Measurements from ENCODE around the gene RELL2. TPM values are rescaled to one million over a fixed set of nuclear protein-coding genes. Genes with fewer than 3 reads are reported as not detected.

Gene RELL2
- total RNA-seq, 1 donor from 2014 or later: 12.6 TPM

- H3K9me3 Mint-ChIP-seq (ENCODE audit: unreplicated experiment): no peaks in the 10 kb centered on the region
- peaks cover 11% of the 10 kb centered on the region for H3K4me1 Mint-ChIP-seq (ENCODE audit: low read depth, unreplicated experiment)
- DNase-seq: no peak
- peak overlapping the region; percentile 93 for H3K4me3 Mint-ChIP-seq (ENCODE audit: unreplicated experiment)
- no peak for TF ChIP-seq CTCF (IDR thresholded peaks at IDR 0.05; ENCODE audit: partially characterized antibody, unreplicated experiment)
- peaks cover 5% of the 10 kb centered on the region for H3K27me3 Mint-ChIP-seq (ENCODE audit: unreplicated experiment)
- no peaks in the 10 kb centered on the region for H3K36me3 Mint-ChIP-seq (ENCODE audit: unreplicated experiment)
- peak overlapping the region; percentile 17 for H3K27ac Mint-ChIP-seq (ENCODE audit: unreplicated experiment)
These were observed 1.2 kb upstream of the RELL2 start for GRCh38 chr5:141635646-141636045.

GRCh38 chr5:141636106-141636412, 738 bp upstream of the RELL2 start:
- Mint-ChIP-seq H3K36me3 (ENCODE audit: unreplicated experiment) (no peaks in the 10 kb centered on the region), H3K27me3 (ENCODE audit: unreplicated experiment) (peaks cover 5% of the 10 kb centered on the region)

GRCh38 chr5:141637123-141637766, 448 bp downstream of the RELL2 start:
- H3K4me3 Mint-ChIP-seq (ENCODE audit: unreplicated experiment): peak overlapping the region; percentile 79
- H3K27me3 Mint-ChIP-seq (ENCODE audit: unreplicated experiment): peaks cover 5% of the 10 kb centered on the region
- H3K27ac Mint-ChIP-seq (ENCODE audit: unreplicated experiment): no peak overlapping the region
- H3K36me3 Mint-ChIP-seq (ENCODE audit: unreplicated experiment): no peaks in the 10 kb centered on the region
- peak; percentile 70 for DNase-seq
- no peak for TF ChIP-seq CTCF (IDR thresholded peaks at IDR 0.05; ENCODE audit: partially characterized antibody, unreplicated experiment)
- H3K4me1 Mint-ChIP-seq (ENCODE audit: low read depth, unreplicated experiment): peaks cover 11% of the 10 kb centered on the region
- H3K9me3 Mint-ChIP-seq (ENCODE audit: unreplicated experiment): no peaks in the 10 kb centered on the region

More at GRCh38 chr5:141636106-141636412, 738 bp upstream of the RELL2 start:
- TF ChIP-seq CTCF (IDR thresholded peaks at IDR 0.05; ENCODE audit: partially characterized antibody, unreplicated experiment): no peak
- Mint-ChIP-seq H3K4me1 (ENCODE audit: low read depth, unreplicated experiment) (peaks cover 11% of the 10 kb centered on the region), H3K4me3 (ENCODE audit: unreplicated experiment) (peak overlapping the region; percentile 93), H3K9me3 (ENCODE audit: unreplicated experiment) (no peaks in the 10 kb centered on the region), H3K27ac (ENCODE audit: unreplicated experiment) (peak overlapping the region; percentile 17)
- no peak for DNase-seq

- H3K36me3 Mint-ChIP-seq (ENCODE audit: unreplicated experiment): no peaks in the 10 kb centered on the region
- H3K27ac Mint-ChIP-seq (ENCODE audit: unreplicated experiment): no peak overlapping the region
- peaks cover 5% of the 10 kb centered on the region for H3K27me3 Mint-ChIP-seq (ENCODE audit: unreplicated experiment)
- H3K4me1 Mint-ChIP-seq (ENCODE audit: low read depth, unreplicated experiment): peaks cover 11% of the 10 kb centered on the region
- peak overlapping the region; percentile 79 for H3K4me3 Mint-ChIP-seq (ENCODE audit: unreplicated experiment)
- DNase-seq: peak; percentile 69
- no peaks in the 10 kb centered on the region for H3K9me3 Mint-ChIP-seq (ENCODE audit: unreplicated experiment)
- peak; percentile 58 for TF ChIP-seq CTCF (IDR thresholded peaks at IDR 0.05; ENCODE audit: partially characterized antibody, unreplicated experiment)
These were observed 1.1 kb downstream of the RELL2 start for GRCh38 chr5:141637767-141638419.

DNA sequence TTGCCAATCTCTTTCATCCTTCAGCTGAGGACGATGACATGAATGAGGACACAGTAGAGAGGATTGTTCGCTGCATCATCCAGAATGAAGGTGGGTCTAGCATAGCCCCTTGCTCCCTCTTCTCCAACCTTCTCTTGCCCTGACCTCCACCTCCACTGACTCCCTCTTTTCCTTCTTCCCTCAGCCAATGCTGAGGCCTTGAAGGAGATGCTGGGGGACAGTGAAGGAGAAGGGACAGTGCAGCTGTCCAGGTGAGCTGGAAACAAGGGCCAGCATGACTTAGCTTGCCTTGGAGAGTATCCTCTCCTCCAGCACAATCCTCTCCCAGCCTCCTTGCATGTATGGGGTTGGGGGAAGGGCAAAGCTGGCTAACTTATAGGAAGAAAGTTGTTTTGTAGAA, 2.0 kb downstream of the RELL2 start:
- Mint-ChIP-seq H3K27ac (ENCODE audit: unreplicated experiment) (no peak overlapping the region), H3K36me3 (ENCODE audit: unreplicated experiment) (no peaks in the 10 kb centered on the region), H3K9me3 (ENCODE audit: unreplicated experiment) (no peaks in the 10 kb centered on the region), H3K27me3 (ENCODE audit: unreplicated experiment) (peaks cover 5% of the 10 kb centered on the region), H3K4me3 (ENCODE audit: unreplicated experiment) (peak overlapping the region; percentile 79), H3K4me1 (ENCODE audit: low read depth, unreplicated experiment) (peaks cover 11% of the 10 kb centered on the region)
- no peak for TF ChIP-seq CTCF (IDR thresholded peaks at IDR 0.05; ENCODE audit: partially characterized antibody, unreplicated experiment)
- DNase-seq: no peak
